A673 (cell line): ENCODE results near the gene SHLD2.
"Not testable (repeated sequence)": the region's sequence is repeated elsewhere in the genome, so short reads cannot be mapped to it uniquely, and the experiment has no call there.

Source experiments
- CTCF ChIP-seq: fragments of 300-800, 200-600 bp; sonication (generic); conservative IDR thresholded peaks from 2 replicates; pipeline ENCODE4 v1.5.1; 2017; ENCODE audit warnings: low read depth, mild to moderate bottlenecking, antibody characterized with exemption, low read length, moderate library complexity, mixed read lengths
- EZH2 ChIP-seq: fragments of 200-600 bp; sonication (generic); IDR thresholded peaks from 2 replicates; pipeline ENCODE4 v1.6.1; 2017; ENCODE audit warnings: borderline replicate concordance, low read depth, mild to moderate bottlenecking, mixed read lengths, antibody characterized with exemption, low read length; ENCODE audit not compliant: poor library complexity, severe bottlenecking

GRCh38 chr10:87080621-87081020 lies 14.4 kb upstream of the SHLD2 start:
- TF ChIP-seq CTCF, EZH2: not testable (repeated sequence)
